GM23248 (cell line): Measurements from ENCODE around the gene TOLLIP.

Source experiments
- EZH2 ChIP-seq: fragments of 200-600 bp; sonication (generic); IDR thresholded peaks from 2 replicates; pipeline ENCODE4 v1.6.1; 2018; ENCODE audit warnings: antibody characterized with exemption, mild to moderate bottlenecking; ENCODE audit not compliant: insufficient read depth, poor library complexity, severe bottlenecking
- EZH2phosphoT487 ChIP-seq: fragments of 200-600 bp; sonication (generic); IDR thresholded peaks from 2 replicates; pipeline ENCODE4 v1.6.1; 2018; ENCODE audit warnings: antibody characterized with exemption, moderate library complexity, mild to moderate bottlenecking, low read depth; ENCODE audit not compliant: insufficient read depth

DNA sequence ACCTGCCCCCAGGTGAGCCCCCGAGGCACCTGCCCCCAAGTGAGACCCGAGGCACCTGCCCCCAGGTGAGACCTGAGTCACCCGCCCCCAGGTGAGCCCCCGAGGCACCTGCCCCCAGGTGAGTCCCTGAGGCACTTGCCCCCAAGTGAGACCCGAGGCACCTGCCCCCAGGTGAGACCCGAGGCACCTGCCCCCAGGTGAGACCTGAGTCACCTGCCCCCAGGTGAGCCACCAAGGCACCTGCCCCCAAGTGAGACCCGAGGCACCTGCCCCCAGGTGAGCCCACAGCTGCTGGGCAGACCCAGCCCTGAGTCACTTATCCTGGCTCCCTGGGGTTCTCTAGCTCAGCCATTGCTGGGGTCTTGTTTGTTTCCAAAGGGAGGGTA, 50.4 kb downstream of the TOLLIP start:
- TF ChIP-seq EZH2 = no peak
- no peak for TF ChIP-seq EZH2phosphoT487
